HG03108 (cell line): ENCODE data around the gene SMAD6.

Experiments
- ATAC-seq: cut with Tn5 transposase; IDR thresholded peaks from one replicate; pipeline ENCODE4 v1.9.1; 2021; ENCODE audit warnings: moderate library complexity; ENCODE audit not compliant: unreplicated experiment

The SMAD6 gene

GRCh38 chr15:66739287-66739686, 37.3 kb downstream of the SMAD6 start:
- ATAC-seq, result no peak

DNA sequence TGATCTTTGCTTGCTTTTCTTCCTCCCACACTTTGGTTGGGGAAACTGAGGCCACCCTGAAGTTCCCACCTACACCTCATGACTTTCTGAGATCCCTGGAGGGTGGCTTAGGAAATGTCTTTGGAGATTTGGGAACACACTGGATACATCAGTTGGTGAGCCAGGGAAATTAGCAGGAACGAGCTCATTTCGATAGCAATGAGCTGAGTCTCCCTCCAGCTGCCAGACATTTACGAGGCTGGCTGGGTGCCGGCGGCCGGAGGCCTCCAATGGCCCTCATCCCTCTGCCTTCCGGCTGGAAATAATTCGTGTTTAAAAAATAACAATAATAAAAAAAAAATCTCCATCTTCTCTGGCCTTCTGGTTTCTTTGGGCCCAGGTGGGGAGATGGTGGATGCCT, 38.8 kb downstream of the SMAD6 start:
- no peak for ATAC-seq

- ATAC-seq, result no peak
These were observed 39.6 kb downstream of the SMAD6 start for GRCh38 chr15:66741646-66742045.

DNA sequence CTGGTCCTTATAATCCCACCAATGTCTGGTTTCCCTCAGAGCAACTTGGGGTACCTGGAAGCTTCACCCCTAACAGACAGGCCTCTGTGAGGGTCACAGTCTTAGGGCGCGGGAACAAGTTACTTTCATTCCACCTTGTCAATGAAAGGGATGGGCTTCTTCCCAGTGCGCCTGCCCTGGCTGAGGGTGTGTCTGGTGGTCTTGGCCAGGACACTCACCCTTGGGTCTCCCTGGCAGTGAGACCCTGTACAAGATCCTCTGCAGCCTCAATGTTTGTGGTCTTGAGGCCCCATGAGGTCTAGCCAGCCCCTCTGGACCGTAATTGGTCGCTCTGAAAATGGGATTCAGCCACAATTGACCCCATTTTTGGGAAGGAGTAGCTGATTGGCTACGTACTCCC, 40.2 kb downstream of the SMAD6 start:
- no peak for ATAC-seq

DNA sequence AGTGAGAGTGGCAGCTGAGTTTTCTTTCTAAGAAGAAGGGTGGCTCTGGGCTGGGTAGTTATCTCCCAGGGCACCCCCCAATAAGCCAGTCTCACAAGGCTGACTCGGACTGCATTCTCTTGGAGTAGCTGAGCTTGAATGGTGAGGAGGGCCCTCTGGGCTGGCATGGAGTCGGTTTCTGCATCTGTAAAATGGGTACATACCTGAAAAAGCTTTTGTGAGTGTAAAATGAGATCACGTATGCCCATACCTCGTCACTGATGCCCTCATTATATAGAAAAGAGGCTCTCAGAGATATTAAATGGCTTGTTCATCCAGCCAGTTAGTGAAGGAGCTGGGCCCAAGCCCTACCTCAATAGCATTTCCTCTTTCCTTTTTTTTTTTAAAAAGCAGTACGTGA, 41.2 kb downstream of the SMAD6 start:
- ATAC-seq, result no peak

GRCh38 chr15:66743703-66744536, 41.9 kb downstream of the SMAD6 start:
- ATAC-seq, result no peak

- no peak for ATAC-seq
These were observed 42.7 kb downstream of the SMAD6 start for GRCh38 chr15:66744610-66745279.

GRCh38 chr15:66745530-66746230, 43.6 kb downstream of the SMAD6 start:
- no peak for ATAC-seq

DNA sequence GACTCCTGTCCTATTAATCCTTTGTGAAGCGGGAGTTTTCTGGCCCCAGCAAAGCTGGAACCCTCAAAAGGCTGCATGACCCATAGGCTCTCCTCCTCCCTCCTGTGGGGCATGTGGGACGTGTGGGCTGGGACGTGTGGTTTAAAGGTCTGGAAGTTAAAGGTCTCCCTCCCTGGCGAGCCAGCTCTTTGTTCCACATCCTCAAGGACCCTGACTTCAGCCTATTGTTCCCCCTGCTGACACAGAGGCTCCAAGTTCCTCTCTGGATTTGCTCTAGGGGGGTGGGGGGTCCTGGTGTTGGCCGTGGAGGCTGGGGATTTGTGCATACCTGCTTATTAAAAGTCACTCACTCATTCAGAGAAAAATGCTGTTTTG, 44.2 kb downstream of the SMAD6 start:
- ATAC-seq, result no peak

DNA sequence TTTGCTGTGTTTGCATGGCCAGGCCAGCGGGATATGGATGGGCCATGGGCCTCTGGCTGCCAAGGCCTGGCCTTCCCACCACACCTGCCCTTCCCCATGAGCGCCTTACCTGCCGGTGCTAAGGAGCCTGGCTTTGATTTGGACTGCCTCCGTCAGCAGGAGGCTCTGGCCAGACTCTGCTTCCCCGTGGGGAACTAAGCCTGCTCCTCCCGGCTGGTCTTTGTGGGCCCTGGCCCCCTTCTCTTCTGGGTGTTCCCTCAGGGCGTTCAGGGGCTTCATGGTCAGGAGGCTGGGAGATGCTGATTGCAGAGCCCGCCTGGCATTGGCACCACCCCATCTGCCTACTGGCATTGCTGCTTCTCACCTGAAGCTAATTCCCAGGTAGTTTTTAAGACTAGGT, 45.2 kb downstream of the SMAD6 start:
- no peak for ATAC-seq

DNA sequence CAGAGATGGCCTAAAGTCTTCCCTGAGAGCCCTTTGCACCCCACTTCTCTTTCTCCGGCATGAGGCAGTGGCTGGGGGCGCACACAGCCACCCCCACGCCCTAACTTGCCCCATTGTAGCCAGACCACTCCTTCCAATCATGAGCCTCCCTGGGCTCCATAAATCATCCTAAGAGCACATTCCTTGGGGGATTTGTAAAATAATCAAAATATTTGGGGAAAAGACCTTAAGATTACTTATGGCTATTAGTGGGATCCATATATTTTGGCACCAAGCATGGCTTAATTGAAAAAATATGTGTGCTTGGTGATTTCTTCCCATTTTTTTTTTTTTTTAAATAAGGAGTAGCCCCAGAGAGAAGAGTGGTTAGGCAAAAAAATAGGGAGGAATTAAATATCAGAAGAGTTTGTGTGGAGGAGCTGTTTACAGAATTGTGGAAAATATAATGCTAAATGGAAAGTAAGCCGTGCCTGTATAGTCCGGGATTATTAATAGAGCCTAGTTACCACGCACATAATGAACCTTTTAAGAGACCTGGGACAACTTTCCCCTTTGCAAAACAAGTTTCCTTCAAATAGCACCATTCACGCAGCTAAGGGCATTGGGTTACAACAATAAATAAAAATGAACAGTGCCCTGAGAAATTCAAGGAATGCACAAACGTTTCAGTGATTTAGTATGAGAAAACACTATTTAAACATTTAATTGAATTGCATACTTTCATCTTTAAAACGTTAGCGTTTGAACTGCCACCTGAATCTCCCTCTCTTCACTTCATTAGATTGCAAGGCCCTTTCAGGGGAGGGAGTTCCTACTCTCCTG, 46.1 kb downstream of the SMAD6 start:
- ATAC-seq, result no peak

DNA sequence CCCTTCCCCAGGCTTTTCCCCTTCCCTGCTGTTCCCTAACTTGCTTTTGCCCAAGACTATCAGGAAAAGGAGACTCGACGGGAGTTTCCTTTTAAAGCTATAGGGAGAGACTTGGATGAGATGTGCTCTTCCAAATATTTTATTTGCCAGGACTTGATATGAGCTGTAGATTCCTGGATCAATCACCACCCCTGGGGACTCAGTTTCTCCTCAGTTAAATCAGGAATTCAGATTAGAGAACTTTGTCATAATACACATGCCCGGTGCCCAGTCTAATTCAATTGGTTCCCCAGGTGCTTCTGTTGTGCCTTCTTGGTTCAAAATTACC, 46.6 kb downstream of the SMAD6 start:
- ATAC-seq, result no peak

DNA sequence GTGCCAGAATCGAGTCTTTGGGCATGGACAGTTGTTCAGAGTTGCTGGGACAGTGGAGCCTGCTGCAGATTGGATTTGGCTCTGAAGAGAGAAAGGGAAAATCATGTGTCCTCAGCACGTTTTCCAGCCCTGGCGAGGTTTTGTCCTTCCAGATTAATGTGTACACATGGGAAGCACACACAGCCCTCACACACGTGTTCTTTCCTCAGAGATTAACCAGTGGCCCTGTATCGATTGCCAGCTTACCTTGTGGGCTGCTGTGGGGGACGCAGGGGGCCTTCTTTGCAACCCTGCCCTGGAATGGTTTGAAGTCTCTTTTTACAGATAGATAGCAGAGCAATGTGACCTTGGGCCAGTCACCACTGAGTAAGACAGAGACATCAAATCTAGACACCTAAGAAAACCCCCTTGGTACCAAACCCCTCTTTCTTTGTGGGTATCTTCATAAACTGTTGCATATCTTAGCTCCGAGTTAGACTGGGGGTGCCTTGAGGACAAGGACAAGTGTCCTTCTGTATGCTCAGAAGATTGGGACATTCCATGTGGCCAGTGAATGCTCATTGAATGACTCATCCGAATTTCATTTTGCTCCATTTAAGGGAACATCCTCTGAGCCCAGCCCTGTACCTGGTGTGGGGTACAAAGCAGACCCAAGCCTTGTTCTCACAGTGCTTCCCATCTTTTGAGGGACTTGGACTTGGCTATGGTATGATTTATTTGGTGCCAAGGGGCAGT, 48.0 kb downstream of the SMAD6 start:
- ATAC-seq, result no peak

- ATAC-seq, result no peak
These were observed 48.6 kb downstream of the SMAD6 start for GRCh38 chr15:66750609-66751008.

GRCh38 chr15:66751579-66751978, 49.5 kb downstream of the SMAD6 start:
- ATAC-seq, result no peak

DNA sequence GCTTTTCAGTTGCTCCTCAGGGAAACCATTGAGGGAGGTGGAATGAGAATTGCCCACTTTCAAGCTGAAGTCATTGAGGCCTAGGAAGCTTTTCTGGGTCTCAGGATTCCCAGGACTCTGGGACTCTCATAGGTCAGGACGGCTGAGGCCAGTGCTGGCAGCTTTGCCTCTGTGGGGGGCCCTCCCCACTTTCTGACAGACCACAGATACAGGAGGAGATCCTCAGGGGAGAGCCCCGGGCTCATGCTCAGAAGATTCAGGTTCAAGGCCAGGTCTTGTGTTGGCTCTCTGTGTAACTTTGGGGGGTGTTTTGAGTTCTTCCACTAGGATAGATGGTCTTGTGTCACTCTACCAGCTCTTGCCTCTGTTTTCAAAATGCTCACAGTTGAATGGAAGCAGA, 50.0 kb downstream of the SMAD6 start:
- ATAC-seq, result no peak

DNA sequence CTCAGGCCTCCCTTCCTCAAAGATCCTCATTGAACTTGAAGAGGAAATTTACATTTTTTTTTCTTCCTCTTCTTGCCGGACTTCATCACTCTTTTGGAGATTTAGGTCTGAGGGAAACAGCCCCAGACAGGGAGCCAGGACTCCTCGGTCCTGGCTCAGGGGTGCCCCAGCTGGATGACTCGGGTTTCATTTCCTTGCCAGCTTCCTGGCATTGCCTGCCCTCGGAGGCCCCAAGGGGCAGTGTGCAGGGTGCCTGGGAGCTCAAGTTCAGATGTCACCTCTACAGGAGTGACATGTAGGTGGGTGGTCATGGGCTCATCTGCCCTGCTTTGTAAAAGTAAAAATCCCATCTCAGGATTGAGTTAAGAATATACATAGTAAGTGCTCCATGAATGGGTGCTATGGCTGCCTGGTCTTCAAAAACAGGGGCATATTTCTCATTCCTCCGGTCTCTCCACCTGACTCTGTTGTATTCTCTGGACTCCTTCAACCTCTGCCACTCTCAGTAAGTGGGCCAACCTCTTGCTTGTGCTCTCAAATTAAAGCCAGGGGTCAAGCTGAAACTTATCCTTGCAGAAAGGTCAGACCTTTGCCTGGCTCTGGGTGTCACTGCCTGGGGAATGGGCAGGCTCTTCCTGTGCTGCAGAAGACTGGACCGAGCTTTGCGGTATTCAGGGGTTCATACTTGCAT, 51.8 kb downstream of the SMAD6 start:
- ATAC-seq, result no peak

- ATAC-seq, result no peak
These were observed 52.8 kb downstream of the SMAD6 start for GRCh38 chr15:66754789-66755188.

- no peak for ATAC-seq
These were observed 53.4 kb downstream of the SMAD6 start for GRCh38 chr15:66755298-66756068.
